Kidney (tissue), 14 donors: ENCODE data around the gene SUPT4H1. TPM values are rescaled to one million over a fixed set of nuclear protein-coding genes. Genes with fewer than 3 reads are reported as not detected.

Source experiments
- DNase-seq, 5 donors: peaks; one replicate each; pipeline ENCODE4 v3.0.0-alpha.2; 2013 to 2020
- FAIRE-seq: peaks from 2 replicates; lab custom pipeline; 2012; peaks lifted over from hg19 to GRCh38; lab: Jason Lieb, UNC
- H3K27ac ChIP-seq, 2 donors: one replicate each; pipeline ENCODE4 v1.7.0; 2013; ENCODE audit warnings: low read depth in 2 of 2, low read length in 2 of 2, inconsistent platforms in 1 of 2
- H3K27me3 ChIP-seq: one replicate; pipeline ENCODE4 v1.7.1; 2013; ENCODE audit warnings: low read length, inconsistent platforms; ENCODE audit not compliant: control insufficient read depth, insufficient read depth
- H3K36me3 ChIP-seq, 3 donors: one replicate each; pipeline versions ENCODE4 v1.7.0 to v1.7.1; 2013; ENCODE audit warnings: low read length in 3 of 3, control low read depth in 1 of 3, inconsistent platforms in 1 of 3; ENCODE audit not compliant: insufficient read depth in 3 of 3, control insufficient read depth in 2 of 3
- H3K4me1 ChIP-seq, 3 donors: one replicate each; pipeline versions ENCODE4 v1.7.0 to v1.7.1; 2013; ENCODE audit warnings: low read length in 3 of 3, inconsistent platforms in 1 of 3, low read depth in 1 of 3; ENCODE audit not compliant: control insufficient read depth in 2 of 3, insufficient read depth in 2 of 3
- H3K4me3 ChIP-seq, 3 donors: one replicate each; pipeline versions ENCODE4 v1.7.0 to v1.8.1; 2013; ENCODE audit warnings: low read length in 3 of 3, control low read depth in 1 of 3, inconsistent platforms in 1 of 3
- H3K9ac ChIP-seq, 3 donors: one replicate each; pipeline versions ENCODE4 v1.7.0 to v1.7.1; 2013; ENCODE audit warnings: low read length in 3 of 3, control low read depth in 1 of 3, inconsistent platforms in 1 of 3
- H3K9me3 ChIP-seq, 3 donors: one replicate each; pipeline versions ENCODE4 v1.7.0 to v1.7.1; 2013; ENCODE audit warnings: low read length in 3 of 3, control low read depth in 1 of 3, inconsistent platforms in 1 of 3; ENCODE audit not compliant: control insufficient read depth in 2 of 3, insufficient read depth in 1 of 3
- intact Hi-C: fragments of 100-400 bp; cut with DNase I; formaldehyde crosslinking; loops from one replicate; pipeline ENCODE4 v1.11.1; 2022
- polyA plus RNA-seq: library from polyadenylated mRNA; stranded (reverse); fragments of 350-450 nt; fragmentation: Illumina TruSeq; extraction: RNeasy Lipid Tissue Mini Kit (QIAGEN cat#74804); gene quantifications from one replicate; pipeline ENCODE4 v1.2.3, GENCODE V29; 2014; ENCODE audit warnings: low read depth, low replicate concordance; ENCODE audit not compliant: insufficient read depth
- total RNA-seq: library from RNA; stranded (reverse); fragmentation: NEBNext Ultra II Directional; extraction: Animal tissue kit (Norgen Biotek cat#: 25700); gene quantifications from one replicate; pipeline ENCODE4 v1.2.1, GENCODE V29; 2021
- TF ChIP-seq, protein P1 (sequence below): IDR thresholded peaks from 3 replicates; pipeline ENCODE4 v1.5.1; 2012; ENCODE audit warnings: mild to moderate bottlenecking, moderate library complexity, borderline replicate concordance; ENCODE audit not compliant: insufficient read depth; ENCODE audit errors: extremely low read depth
- donor health status: control.
- donor health status: control.
- donor health status: control.
- donor health status: control.
- donor health status: control.
- donor health status: DM: yes; HTN: yes; CAD: no.
- donor health status: Normal renal cell carcinoma (clear cell type).

The SUPT4H1 gene
- total and polyA plus RNA-seq, 2 donors from 2014 or later: 60.5 to 129 TPM

DNA sequence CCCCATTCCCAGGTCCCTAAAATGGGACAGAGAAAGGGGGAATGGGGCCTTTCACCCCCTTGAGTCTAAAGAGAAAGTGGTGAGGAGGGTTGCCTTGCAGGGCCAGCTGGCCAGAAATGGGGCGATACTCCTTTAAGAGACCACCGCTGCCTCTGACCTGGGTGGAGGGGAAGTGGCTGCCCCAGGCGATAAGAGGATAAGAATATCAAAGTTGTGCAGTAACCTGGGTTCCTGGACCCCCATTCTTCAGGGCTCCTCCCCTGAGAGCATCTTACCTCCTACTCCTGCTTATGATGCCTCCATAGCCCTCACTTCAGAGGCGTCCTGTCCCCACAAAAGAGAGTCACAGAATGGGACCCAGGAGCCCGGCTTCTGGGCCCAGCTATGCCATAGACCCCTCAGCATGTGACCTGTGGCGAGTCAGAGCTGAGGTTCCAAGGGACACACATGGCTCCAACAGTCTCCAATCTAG lies 18.2 kb downstream of the SUPT4H1 start:
- TF ChIP-seq, protein P1, sequence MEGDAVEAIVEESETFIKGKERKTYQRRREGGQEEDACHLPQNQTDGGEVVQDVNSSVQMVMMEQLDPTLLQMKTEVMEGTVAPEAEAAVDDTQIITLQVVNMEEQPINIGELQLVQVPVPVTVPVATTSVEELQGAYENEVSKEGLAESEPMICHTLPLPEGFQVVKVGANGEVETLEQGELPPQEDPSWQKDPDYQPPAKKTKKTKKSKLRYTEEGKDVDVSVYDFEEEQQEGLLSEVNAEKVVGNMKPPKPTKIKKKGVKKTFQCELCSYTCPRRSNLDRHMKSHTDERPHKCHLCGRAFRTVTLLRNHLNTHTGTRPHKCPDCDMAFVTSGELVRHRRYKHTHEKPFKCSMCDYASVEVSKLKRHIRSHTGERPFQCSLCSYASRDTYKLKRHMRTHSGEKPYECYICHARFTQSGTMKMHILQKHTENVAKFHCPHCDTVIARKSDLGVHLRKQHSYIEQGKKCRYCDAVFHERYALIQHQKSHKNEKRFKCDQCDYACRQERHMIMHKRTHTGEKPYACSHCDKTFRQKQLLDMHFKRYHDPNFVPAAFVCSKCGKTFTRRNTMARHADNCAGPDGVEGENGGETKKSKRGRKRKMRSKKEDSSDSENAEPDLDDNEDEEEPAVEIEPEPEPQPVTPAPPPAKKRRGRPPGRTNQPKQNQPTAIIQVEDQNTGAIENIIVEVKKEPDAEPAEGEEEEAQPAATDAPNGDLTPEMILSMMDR: no peak
- no peaks in the 10 kb centered on the region for H3K27me3 ChIP-seq
- no peak overlapping the region for H3K27ac ChIP-seq
- peaks cover 0 to 5% (median 0%) of the 10 kb centered on the region in 3 donors for H3K4me1 ChIP-seq
- intact Hi-C loops: no loop called here
- no peaks in the 10 kb centered on the region for H3K9me3 ChIP-seq
- H3K9ac ChIP-seq: no peak overlapping the region
- no peak overlapping the region for H3K4me3 ChIP-seq
- DNase-seq (peak in 1 of 5 donors; percentile 32), FAIRE-seq (no peak)
- H3K36me3 ChIP-seq: no peaks in the 10 kb centered on the region

DNA sequence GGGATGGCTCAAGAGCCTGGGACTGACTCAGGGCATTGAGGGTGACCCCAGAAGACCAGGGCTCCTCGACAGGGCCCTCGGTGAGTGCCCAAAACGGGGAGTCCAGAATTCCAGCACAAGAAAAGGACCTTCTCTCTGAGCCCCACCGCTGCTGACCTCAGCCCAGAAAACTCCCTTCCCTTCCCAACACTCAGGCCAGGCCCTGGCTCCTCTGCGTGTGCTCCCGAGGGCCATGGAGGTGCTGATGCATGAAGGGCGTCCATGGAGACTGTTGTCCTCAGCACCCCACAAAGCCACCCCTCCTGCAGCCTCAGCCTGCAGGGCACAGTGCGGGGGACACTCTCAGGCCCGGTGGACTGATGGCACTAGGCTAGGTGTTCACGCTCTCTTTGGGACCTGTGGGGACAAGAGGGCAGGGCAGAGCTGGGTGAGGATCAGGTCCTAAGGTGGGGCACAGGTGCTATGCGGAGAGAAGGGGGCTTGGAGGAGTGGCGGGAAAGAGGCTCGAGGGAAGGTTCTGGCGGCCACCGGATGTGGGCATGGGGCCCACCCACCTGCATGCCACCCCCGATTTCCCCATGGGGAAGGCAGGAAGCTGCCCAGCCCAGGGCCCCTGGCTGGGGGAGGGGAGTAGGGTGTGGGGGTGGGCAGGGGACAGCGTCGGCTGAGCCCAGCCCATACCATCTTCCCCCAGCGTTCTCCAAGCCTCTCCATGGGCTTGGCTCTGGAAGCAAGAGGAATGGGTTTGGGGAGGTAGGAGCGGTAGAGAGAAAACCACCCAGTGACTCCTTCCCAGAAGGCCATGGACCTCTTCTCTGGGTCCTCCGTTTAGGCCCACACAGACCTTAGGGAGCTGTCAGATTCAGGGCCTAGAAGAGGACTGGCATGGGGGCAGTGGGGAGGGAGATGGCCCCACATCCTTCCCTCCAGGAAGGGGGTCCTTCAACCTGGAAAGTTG lies 18.9 kb downstream of the SUPT4H1 start:
- H3K9me3 ChIP-seq: no peaks in the 10 kb centered on the region
- peak in 1 of 5 donors; percentile 66 for DNase-seq
- H3K4me3 ChIP-seq: no peak overlapping the region
- H3K27ac ChIP-seq: peak overlapping the region in 1 of 2 donors; percentile 18
- no peaks in the 10 kb centered on the region for H3K36me3 ChIP-seq
- no peak for FAIRE-seq
- H3K27me3 ChIP-seq: no peaks in the 10 kb centered on the region
- intact Hi-C loops: no loop called here
- TF ChIP-seq, protein P1: no peak
- no peak overlapping the region for H3K9ac ChIP-seq
- H3K4me1 ChIP-seq: peaks cover 0 to 5% (median 0%) of the 10 kb centered on the region in 3 donors

- intact Hi-C loops: no loop called here
- Histone ChIP-seq H3K36me3 (no peaks in the 10 kb centered on the region), H3K4me1 (peaks cover 0 to 5% (median 0%) of the 10 kb centered on the region in 3 donors), H3K4me3 (peak overlapping the region in 2 of 3 donors; percentile 7 to 13), H3K27ac (peak overlapping the region in 1 of 2 donors; percentile 56), H3K9me3 (no peaks in the 10 kb centered on the region), H3K27me3 (no peaks in the 10 kb centered on the region), H3K9ac (no peak overlapping the region)
- TF ChIP-seq, protein P1: no peak
- FAIRE-seq: no peak
- peak in 1 of 5 donors; percentile 93 for DNase-seq
Observed at GRCh38 chr17:58331815-58332777, 19.9 kb downstream of the SUPT4H1 start.
